ENCODE results near the gene C2orf69. TPM values are rescaled to one million over a fixed set of nuclear protein-coding genes. Genes with fewer than 3 reads are reported as not detected.

C2orf69 gene
- total RNA-seq, 2 donors from 2014 or later, result 16.3 to 24.6 TPM

DNA sequence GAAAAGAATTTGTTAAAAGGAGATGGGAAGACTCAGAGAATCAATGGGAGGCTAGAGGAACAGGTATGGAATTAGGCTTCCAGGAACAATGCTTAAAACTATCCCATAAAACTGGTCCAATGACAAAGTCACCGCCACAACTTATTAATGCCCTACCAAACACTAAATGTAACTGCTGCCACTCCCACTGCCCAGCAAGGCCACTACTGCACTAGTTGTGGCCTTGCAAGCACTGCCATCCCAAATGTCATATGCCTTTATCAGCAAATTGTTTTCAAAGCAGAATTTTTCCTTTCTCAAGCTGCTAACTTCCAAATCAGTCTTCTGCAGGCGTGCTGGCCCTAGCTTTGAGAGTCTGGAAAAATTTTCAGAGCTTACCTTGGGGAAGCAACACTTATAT is 14.5 kb upstream of the C2orf69 start:
- Mint-ChIP-seq H3K36me3 (ENCODE audit: low read depth) (no peaks in the 10 kb centered on the region), H3K4me3 (no peak overlapping the region), H3K4me1 (peaks cover 8% of the 10 kb centered on the region), H3K9me3 (no peaks in the 10 kb centered on the region), H3K27me3 (ENCODE audit: insufficient read depth) (no peaks in the 10 kb centered on the region), H3K27ac (no peak overlapping the region)
- H3K36me3 ChIP-seq (ENCODE audit: control insufficient read depth, insufficient read depth, low read length), result no peaks in the 10 kb centered on the region
- no peak overlapping the region for H3K4me3 ChIP-seq (ENCODE audit: low read length)
- no peak overlapping the region for H3K27ac ChIP-seq (ENCODE audit: low read depth, low read length)
- 85 to 100% methylated on average over 1 to 2 of the region's 2 CpGs for WGBS, 2 experiments (ENCODE audit: insufficient coverage in 1 of 2, insufficient read length in 1 of 2)
- H3K4me1 ChIP-seq (ENCODE audit: control insufficient read depth, insufficient read depth, low read length), result no peaks in the 10 kb centered on the region
- no peaks in the 10 kb centered on the region for H3K9me3 ChIP-seq (ENCODE audit: control insufficient read depth, low read length)
- no peak for DNase-seq
- no peak overlapping the region for H3K9ac ChIP-seq (ENCODE audit: extremely low read depth, low read length, poor library complexity, severe bottlenecking)
- H3K27me3 ChIP-seq (ENCODE audit: control insufficient read depth, insufficient read depth, low read length, poor library complexity, severe bottlenecking), result no peaks in the 10 kb centered on the region
- TF ChIP-seq, protein P1, sequence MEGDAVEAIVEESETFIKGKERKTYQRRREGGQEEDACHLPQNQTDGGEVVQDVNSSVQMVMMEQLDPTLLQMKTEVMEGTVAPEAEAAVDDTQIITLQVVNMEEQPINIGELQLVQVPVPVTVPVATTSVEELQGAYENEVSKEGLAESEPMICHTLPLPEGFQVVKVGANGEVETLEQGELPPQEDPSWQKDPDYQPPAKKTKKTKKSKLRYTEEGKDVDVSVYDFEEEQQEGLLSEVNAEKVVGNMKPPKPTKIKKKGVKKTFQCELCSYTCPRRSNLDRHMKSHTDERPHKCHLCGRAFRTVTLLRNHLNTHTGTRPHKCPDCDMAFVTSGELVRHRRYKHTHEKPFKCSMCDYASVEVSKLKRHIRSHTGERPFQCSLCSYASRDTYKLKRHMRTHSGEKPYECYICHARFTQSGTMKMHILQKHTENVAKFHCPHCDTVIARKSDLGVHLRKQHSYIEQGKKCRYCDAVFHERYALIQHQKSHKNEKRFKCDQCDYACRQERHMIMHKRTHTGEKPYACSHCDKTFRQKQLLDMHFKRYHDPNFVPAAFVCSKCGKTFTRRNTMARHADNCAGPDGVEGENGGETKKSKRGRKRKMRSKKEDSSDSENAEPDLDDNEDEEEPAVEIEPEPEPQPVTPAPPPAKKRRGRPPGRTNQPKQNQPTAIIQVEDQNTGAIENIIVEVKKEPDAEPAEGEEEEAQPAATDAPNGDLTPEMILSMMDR (conservative IDR thresholded peaks at IDR 0.05), result no peak

DNA sequence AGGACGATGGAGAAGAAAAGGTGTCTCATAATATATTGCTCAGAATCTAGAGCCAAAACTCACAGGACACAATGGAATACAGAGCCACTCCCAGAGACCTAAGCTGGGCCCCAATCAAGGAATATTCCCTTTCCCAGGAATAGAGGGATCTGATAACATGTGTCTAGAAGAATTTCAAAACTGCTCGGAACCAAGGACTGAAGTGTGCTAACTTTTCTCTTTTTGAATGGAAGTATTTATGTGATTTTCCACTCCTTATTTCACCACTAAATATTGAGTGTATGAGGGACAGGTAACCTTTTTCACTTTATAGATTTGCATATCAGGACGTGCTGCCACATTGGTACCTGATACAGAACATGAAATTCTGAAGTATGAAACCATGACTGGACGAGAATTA is 9.2 kb upstream of the C2orf69 start:
- no peaks in the 10 kb centered on the region for H3K36me3 Mint-ChIP-seq (ENCODE audit: low read depth)
- H3K27me3 Mint-ChIP-seq (ENCODE audit: insufficient read depth), result no peaks in the 10 kb centered on the region
- Histone ChIP-seq H3K36me3 (ENCODE audit: control insufficient read depth, insufficient read depth, low read length) (no peaks in the 10 kb centered on the region), H3K4me3 (ENCODE audit: low read length) (no peak overlapping the region), H3K9me3 (ENCODE audit: control insufficient read depth, low read length) (no peaks in the 10 kb centered on the region), H3K4me1 (ENCODE audit: control insufficient read depth, insufficient read depth, low read length) (no peaks in the 10 kb centered on the region), H3K9ac (ENCODE audit: extremely low read depth, low read length, poor library complexity, severe bottlenecking) (no peak overlapping the region), H3K27me3 (ENCODE audit: control insufficient read depth, insufficient read depth, low read length, poor library complexity, severe bottlenecking) (no peaks in the 10 kb centered on the region), H3K27ac (ENCODE audit: low read depth, low read length) (no peak overlapping the region)
- no peak overlapping the region for H3K27ac Mint-ChIP-seq
- TF ChIP-seq, protein P1 (conservative IDR thresholded peaks at IDR 0.05), result no peak
- 89 to 100% methylated on average over 3 of the region's 4 CpGs for WGBS, 2 experiments (ENCODE audit: insufficient coverage in 1 of 2, insufficient read length in 1 of 2)
- H3K4me3 Mint-ChIP-seq, result no peak overlapping the region
- H3K9me3 Mint-ChIP-seq, result no peaks in the 10 kb centered on the region
- DNase-seq, result no peak
- H3K4me1 Mint-ChIP-seq, result no peaks in the 10 kb centered on the region

DNA sequence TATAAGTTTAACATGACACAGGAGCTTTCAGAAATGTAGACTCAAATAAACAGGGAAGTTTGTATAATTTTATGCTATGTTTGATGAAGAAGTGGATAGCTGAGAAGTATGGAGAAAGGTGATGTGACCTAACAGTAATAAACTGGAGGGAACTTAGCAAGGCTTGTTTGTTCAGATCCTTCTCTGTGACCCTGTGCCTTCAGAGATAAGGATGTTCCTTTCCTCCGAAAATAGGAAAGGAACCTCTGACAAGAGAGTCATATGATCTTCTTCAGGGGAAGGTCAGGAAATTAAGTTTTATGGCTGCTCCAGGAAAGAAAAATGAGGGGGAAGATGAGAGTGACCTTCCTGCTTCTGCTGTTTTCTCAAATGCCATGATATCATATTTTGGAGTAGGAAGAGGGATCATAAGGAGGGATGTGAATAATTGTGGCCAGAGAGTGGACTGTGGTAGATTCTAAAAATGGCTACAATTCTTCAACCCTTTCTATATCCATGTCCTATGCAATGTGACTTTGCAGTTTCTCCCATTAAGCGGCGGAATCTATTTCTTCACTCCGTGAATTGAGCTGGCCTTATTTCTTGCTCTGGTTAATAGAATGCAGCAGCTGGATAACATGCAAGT is 8.5 kb upstream of the C2orf69 start:
- Mint-ChIP-seq H3K27ac (no peak overlapping the region), H3K36me3 (ENCODE audit: low read depth) (no peaks in the 10 kb centered on the region), H3K4me1 (no peaks in the 10 kb centered on the region), H3K9me3 (no peaks in the 10 kb centered on the region), H3K27me3 (ENCODE audit: insufficient read depth) (no peaks in the 10 kb centered on the region), H3K4me3 (no peak overlapping the region)
- TF ChIP-seq, protein P1 (conservative IDR thresholded peaks at IDR 0.05), result no peak
- no peak for DNase-seq
- H3K36me3 ChIP-seq (ENCODE audit: control insufficient read depth, insufficient read depth, low read length), result no peaks in the 10 kb centered on the region
- H3K4me1 ChIP-seq (ENCODE audit: control insufficient read depth, insufficient read depth, low read length), result no peaks in the 10 kb centered on the region
- no peaks in the 10 kb centered on the region for H3K9me3 ChIP-seq (ENCODE audit: control insufficient read depth, low read length)
- 96% methylated on average over 4 of the region's 4 CpGs for WGBS, 2 experiments (ENCODE audit: insufficient coverage in 1 of 2, insufficient read length in 1 of 2)
- no peak overlapping the region for H3K9ac ChIP-seq (ENCODE audit: extremely low read depth, low read length, poor library complexity, severe bottlenecking)
- H3K4me3 ChIP-seq (ENCODE audit: low read length), result no peak overlapping the region
- no peaks in the 10 kb centered on the region for H3K27me3 ChIP-seq (ENCODE audit: control insufficient read depth, insufficient read depth, low read length, poor library complexity, severe bottlenecking)
- no peak overlapping the region for H3K27ac ChIP-seq (ENCODE audit: low read depth, low read length)

Measured in endodermal cell (in vitro differentiated cells).